GM12892 (cell line): ENCODE data around the gene MSANTD1.

Source experiments
- POLR2A ChIP-seq: IDR thresholded peaks from 2 replicates; pipeline ENCODE4 v1.6.1; 2011; ENCODE audit warnings: low read depth, low read length, control low read depth
- POLR2AphosphoS5 ChIP-seq: IDR thresholded peaks from 2 replicates; pipeline ENCODE4 v1.6.1; 2011; ENCODE audit warnings: low read depth, low read length, control low read depth
- TAF1 ChIP-seq: IDR thresholded peaks from 2 replicates; pipeline ENCODE4 v1.6.1; 2011; ENCODE audit warnings: low read depth, mild to moderate bottlenecking, control low read depth, low read length, borderline replicate concordance

DNA sequence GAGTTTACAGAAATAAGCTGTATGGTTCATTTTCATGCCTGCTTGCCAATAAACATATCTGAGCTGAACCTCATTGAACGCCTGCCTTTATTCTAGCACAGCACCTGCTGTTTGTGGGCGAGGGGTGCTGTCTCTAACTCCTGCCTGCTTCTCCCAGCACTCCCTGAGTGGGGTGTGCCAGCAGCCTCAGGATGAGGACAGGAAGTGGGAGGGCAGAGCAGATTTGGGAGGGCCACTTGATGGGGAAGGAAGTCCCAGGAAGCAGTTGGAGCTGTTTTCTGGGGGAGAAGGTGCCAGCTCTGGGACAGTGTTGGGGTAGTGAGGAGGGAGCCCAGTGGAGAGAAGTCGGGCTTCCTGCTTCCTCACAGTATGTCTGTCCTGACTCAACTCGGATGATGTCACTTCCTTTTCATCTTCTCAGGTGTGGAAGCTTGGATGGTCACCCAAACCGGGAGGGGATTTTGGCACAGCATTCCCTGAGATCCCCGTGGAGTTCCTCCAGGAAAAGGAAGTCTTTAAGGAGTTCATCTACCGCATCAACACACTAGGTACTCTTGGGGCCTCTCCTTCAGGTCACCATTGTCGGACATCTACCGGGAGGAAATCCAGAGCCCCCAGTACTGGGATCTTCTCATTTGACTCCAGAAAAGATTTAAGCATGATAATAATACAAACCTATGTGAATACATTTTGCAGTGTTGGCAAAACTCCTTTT lies 29.0 kb upstream of the MSANTD1 start:
- TF ChIP-seq POLR2AphosphoS5 (no peak), TAF1 (no peak), POLR2A (no peak)
